NCI-H1930 (cell line): Measurements from ENCODE around the gene MYMK.

ENCODE experiments used
- DNase-seq, 2 experiments: peaks; one replicate each; lab custom pipeline; 2025; lab: John Stamatoyannopoulos, UW

MYMK gene

DNA sequence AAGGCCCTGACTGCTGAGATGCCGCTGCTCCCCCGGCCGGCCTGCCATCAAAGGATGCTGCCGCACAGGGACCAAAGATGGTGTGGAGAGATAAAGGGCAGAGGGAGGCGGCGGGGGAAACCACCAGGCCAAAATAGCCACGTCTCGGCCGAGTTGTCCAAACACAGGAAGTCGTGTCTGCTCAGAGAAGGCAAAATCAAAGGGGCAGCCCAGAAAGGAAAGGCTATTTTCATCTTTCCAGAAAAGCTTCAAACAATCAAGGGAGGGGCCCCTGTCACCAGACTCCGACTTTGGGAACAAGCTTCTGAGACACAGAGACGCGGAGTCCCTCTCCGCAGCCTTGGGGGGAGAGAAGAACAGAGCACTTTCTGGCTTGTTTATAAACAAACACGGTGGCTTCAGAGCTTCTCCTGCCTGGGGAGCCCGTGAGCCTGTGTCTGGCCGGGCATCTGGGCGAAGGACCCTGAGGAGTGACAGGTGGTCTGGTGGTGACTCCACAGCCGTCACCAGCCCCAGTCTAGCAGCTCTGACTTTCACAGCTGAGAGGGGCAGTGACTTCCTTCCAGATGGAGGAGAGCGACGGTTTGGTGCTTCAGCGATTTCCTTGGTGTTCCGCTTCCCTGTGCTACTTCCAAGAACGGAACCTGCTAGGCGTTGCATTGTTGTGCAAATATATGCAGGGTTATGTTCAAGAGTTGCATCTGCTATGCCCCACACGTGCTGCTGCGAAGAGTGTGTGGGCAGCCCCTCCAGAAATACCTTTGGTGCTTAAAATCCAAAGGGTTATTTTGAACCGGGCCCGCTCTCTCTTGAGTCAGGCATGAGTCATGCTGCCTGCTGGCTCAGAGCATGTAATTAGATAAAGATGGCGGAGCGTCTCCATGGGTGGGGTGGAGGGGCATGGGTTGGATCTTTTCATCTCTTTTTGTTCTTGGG lies 33.7 kb upstream of the MYMK start:
- no peak for DNase-seq

DNA sequence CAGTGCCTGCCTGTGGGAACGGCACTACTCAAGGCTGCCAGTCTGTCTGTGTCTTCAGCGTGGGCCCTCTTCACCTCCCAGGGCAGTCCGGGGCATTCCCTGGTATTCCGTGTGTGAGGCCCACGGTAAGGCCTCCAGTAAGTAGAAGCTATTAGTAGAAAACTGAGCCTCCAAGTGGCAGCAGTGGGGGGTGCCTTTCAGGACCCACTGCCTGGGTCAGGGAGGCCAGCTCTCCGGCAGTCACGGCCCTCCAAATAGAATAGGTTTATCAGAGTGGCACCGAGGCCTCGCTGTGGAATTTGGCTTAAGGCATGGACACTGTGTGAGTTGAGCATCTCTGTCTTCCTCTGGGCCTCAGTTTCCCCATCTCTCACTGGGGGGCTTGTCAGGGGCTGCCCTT lies 32.8 kb upstream of the MYMK start:
- DNase-seq, result no peak

DNA sequence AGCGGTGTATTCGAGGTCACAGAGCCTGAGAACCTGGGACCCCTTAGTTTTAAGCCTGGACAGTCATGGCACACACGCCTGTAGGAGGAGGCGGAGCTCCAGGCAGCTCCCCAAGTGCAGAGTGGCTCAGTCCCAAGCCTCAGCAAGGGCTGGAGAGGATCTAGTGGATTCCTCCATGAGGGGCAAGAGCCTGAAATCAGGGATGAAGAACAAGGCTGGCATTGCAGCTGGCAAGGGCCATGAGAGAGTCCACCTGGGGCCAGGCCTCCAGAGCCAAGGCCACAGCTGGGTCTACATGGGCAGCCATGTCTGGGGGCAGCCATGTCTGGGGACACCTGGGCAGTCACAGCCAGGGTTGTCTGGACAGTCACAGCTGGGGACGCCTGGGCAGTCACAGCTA lies 31.6 kb upstream of the MYMK start:
- no peak for DNase-seq

DNA sequence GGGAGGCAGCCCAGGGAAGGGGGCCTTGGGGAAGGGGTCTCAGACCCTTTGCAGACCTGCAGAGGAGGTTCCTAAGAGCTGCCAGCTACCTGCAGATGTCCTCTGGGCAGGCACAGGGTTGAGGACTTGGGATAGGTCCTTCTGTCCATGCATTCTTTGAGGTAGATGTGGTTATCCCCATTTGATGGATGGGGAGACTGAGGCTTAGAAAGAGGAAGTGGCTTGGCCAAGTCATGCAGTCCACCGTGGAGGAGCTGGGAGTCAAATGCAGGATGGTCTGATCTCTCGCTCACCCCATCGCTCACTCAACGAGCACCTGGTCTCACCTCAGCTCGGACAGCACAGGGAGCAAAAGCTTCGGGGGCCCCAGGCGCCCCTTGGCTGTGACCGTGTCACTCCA lies 30.0 kb upstream of the MYMK start:
- DNase-seq, result no peak

DNA sequence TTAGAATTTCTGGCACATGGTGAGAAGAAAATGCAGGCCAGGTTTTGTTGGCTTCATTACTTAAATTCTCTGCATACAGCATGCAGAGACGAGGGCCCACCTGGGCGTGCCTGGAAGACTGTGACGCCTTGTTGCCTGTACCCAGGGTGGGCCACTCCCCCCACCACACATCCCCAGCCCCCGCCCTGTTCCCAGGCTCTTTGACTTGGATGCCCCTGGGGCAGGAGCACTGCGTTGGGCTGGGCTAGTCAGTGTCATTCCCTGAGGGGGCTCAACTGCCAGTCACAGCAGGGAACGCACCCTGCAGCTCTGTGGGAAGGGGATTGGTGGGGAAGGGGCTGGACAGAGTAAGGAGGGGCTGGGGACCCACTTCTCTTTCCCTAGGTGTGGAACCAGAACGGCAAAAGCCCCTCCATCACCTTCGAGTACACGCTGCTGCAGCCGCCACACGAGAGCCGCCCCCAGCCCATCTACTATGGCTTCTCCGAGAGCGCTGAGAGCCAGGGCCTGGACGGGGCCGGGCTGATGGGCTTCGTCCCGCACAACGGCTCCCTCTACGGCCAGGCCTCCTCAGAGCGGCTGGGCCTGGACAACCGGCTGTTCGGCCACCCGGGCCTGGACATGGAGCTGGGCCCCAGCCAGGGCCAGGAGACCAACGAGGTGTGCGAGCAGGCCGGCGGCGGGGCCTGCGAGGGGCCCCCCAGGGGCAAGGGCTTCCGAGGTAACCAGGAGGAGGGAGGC lies 29.4 kb upstream of the MYMK start:
- DNase-seq, result no peak

DNA sequence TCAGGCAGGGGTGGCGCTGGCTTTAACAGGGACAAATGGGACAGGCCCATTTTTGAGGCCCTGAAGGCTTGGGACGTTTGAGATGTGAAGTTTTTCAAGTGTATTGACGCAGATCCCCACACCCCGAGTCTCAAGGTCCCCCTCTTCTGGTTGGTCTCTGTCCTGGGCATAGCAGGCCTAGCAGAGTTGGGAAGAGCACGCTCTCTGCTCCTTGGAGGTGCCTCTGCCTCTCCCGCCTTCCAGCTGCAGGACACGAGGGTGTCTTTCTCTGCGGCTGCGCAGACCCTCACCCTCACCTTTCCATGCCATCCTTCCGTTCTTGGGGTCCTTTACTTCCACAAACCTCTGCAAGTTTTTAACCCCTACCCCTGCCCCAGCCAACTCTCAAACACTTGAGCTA lies 28.4 kb upstream of the MYMK start:
- DNase-seq, result no peak

DNA sequence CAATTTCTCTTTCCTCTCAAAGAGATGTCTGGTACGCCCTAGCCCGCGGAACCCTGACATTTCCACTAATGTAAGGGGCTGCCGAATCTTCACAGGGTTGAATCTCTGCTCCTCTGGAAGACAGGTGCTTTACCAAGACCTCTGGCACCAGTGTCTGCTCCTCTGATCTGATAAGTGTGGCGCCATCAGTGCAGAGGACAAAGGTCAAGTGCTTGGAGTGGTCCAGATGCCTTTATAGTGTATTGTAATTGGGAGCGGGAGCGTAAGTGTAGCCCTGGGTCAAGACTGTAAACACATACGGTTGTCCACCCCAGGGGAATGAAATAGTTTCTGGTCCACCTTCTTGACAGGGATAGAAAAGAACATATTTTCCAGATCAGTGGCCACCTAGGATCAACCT lies 27.5 kb upstream of the MYMK start:
- no peak for DNase-seq

DNA sequence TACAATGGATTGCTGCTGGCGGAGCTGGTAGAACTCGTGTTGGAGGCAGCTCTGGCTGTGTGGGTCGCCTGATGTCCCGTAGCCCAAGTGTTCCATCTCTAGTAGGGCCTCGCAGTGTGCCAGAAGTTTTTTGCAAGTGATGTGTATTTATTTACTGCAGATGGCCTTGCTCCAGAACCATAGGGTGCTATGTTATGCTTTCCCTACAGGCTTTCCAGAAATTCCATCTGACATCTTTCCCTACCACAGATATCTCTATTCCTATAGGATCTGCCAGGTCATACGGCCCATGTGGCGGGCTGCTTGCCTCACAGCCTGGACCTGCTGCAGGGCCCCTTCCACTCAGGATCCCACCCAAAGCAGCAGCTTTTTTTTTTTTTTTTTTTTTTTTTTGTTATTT lies 26.7 kb upstream of the MYMK start:
- DNase-seq, result no peak

DNA sequence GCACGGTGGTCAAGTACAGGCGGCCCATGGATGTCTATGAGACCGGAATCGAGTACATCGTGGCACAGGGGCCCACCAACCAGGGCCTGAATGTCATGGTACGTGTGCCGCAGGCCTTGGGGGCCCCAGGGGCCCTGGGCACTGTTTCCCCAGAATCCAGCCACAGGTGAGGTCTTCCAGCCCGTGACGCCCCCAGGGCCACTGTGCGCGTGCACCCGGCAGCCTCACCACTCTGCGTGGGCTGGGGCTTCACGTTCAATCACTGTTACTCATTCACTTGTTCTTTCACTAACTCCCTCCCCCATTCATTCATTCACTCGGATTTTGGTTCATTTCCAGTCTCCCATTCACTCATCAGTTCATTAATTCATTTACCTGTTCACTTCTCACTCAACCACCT lies 22.4 kb upstream of the MYMK start:
- no peak for DNase-seq

DNA sequence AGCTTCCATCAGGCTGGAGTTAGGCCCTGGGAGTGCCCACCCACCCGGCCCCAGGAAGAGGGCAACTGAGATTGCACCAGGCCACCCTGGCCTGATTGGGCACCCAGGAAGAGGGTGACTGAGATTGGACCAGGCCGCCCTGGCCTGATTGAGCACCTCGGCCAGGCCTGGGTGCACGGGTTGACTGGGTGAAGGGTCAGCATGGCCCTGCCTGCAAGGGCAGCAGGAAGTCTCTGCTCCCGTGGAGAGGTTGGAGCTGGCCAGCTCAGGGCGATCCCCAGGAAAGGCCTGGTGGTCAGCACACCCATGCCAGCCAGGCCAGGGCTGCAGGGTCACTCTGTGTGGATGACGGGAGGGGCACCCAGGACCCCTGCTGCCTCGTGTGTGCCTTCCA lies 21.5 kb upstream of the MYMK start:
- no peak for DNase-seq

DNA sequence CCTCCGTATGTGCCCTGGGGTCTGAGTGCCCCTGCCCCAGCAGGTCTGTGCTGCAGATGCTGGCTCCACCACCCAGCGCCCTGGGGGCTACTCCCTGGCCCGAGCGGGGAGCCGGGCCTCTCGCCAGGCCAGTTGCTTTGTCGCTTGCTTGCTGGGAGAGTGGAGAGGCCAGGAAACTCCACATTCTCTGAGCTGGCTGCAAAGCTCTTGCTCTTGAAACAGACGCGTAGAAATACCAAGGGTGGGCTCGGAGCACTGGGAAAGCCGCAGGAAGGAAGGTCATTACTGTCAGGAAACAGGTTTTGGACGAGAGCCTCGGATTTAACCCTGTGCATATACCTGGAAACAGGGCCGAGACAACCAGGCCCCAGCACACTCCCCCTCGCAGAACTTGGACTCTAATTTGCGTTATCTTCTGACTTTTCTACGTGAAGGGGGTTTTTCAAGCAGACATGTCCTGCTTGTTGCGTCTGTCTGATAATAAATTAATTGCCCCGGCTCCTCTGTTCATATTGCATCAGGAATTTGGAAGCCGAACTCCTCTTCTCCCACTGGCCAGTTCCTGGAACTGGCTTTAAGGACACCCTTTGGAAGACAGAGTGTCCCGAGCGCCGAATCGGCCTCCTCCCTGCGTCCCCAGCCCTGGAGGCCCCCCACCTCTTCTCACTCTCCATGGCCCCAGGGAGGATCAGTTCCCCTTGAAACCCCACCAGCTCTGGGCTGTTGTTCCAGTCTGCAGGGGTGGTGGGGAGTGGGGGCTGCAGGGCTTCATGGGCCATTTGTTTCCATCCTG lies 20.9 kb upstream of the MYMK start:
- no peak for DNase-seq

DNA sequence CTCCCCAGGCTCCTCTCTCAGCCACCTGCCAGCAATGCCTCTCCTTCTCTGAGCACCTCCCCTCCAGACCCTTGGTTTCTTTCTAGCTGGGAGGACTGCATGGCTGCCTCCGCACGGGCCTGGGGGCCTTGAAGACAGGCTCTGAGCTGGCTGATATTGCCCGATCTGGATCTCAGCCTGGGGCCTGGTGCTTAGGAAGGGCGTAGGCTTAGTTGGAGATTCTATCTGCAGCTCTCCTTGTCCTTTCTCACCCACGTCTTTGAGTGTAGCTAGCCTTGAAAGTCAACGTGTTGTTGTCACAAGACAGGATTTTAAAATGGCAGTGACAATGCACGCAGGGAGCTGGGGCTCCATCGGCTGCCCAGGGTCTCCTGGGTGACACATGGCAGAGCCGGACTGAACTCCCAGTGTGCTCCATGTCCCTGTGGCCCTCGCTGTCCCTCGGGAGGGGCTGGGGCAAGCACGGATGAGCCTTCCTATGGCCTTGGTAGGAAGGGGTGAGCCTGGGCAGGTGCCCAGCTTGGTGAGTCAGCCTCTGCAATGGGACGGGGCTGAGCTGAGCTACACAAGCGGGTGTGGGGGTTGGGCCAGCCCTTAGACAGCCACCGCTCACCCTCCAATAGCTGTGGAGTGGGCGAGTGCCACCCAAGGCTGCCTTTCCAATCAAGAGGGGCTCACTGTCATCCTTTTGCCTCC lies 19.2 kb upstream of the MYMK start:
- DNase-seq, result no peak

DNA sequence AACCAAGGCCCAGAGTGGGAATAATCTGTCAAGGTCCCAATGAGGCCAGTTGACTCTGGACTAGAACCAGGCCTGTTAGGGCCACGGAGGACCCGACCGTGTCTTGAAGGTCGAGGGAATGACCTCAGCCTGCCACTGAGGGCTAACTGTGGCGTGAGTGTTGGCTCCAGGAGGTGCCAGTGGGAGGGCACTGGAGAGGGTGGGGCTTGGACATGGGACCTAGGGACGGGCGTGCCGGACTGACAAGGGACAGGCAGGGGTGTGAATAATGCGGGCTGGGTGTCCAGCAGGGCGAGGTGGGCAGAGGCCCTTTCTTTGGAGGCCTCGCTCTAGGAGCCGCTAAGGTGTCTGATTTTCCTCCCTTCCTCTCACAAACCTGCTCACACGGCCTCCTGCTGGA lies 17.2 kb upstream of the MYMK start:
- no peak for DNase-seq

DNA sequence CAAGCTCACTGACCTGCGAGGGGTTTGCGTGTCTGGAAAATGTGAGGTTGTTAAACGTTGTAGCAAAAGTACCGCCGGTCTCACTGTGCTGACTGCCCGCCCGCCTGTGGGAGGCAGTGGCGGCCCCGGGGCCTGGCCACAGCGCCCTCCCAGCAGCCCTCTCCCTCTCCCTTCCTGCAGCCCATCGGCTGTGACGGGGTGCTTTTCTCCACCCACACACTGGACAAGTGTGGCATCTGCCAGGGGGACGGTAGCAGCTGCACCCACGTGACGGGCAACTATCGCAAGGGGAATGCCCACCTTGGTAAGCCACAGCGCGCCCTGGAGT lies 15.9 kb upstream of the MYMK start:
- no peak for DNase-seq

DNA sequence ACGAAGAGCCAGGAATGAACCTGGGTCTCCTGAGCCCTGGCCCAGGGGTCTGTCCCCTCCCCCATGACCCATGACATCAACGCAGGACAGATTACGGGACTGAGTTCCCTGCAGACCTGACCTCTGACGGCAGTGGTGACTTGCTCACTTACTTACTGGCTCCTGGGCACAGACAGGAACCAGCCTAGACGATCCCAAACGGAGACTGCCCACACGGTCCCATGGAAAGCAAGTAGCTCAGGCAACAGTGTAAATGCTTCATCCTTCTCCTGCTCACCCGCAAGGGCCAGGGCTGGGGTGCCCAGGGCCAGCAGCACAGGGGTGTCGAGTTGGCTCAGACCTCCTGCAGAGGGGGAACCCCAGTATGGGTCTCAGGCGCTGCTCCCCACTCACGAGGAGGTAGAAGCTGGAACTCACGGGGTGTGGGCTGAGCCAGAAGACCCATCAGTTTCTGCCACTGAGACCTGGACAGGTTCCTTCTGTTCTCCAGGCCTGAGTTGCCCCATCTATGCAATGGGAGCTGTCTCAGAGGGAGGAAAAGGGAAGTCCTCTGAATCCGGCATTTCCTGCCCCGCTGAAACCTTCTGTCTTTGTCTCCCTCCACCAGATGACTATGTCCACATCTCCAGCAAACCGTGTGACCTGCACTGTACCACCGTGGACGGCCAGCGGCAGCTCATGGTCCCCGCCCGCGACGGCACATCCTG lies 15.4 kb upstream of the MYMK start:
- no peak for DNase-seq

DNA sequence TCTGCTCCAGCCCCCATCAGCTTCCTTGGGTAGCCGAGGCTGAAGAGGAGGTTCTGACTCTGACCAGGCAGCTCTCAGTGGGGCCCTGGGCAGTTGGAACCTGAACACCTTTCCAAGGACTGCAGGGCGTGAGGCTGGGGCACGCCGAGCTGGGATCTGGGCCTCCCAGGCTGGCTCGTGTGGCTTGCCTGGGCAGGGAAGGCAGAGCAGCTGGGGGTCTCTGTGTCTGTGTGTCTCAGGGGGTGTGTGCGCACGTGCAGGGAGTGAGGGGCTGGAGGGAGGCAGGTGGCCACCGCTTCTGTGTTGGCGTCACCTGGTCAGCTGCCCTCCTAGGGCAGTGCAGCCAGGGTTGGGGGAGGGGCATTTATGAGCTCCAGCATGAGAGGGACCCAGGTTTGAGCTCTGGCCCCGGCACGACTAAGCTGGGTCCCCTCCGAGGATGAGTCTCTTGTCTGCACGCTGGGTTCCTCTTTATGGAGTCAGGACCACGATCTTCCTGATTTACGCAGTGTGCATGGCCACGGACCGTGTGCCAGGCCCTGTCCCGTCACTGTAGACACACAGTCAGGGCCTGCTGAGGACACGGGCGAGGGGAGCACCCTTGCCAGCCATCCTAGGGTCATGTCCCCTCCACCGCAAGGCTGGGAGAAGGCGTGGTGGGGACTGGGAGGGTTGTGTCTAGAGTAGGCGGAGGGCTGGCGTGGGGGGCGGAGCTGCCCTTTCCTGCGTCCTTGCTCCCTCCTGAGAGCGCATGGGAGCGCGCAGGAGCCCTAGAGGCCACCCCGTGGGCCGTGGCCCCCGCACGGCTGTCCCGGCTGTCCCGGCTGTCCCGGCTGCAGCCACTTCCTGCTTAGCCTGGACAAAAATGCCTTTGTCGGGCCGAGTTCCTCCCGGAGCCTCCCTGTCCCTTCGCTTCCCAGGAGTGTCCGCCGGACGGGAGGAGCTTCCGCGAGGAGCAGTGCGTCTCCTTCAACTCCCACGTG lies 14.4 kb upstream of the MYMK start:
- DNase-seq, result no peak

DNA sequence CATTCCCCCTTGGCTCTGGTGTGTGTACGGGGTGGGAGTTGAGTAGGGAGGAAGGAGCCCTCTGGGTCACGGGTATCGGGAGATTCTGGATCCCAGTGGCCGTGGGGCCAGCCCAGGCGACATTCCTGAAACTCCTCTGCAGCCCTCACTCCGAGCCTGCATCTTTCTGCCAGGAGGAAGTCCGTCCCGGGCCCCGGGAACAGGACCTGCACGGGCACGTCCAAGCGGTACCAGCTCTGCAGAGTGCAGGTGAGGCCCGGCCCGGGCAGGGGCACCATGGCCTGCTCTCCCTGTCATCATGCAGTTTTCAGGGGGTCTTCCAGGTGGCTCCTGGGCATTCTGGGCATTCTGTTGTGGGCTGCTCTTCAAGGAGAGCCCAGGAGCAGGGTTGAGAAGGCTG lies 13.4 kb upstream of the MYMK start:
- DNase-seq, result no peak

DNA sequence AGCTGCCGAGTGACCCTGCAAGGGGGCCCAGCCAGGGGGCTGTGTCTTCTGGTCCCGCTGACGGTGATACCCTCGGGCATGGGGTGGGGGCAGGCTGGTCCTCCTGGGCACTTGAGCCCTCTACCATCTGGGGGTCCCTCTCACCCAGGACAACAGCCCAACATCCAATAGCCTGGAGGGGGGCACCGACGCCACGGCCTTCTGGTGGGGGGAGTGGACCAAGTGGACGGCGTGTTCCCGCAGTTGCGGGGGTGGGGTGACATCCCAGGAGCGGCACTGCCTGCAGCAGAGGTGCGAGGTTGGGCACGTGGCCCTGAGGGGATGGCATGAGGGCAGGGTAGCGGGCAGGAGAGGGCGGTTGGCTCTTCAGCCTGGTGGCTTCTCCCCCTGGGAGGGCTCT lies 12.5 kb upstream of the MYMK start:
- no peak for DNase-seq

DNA sequence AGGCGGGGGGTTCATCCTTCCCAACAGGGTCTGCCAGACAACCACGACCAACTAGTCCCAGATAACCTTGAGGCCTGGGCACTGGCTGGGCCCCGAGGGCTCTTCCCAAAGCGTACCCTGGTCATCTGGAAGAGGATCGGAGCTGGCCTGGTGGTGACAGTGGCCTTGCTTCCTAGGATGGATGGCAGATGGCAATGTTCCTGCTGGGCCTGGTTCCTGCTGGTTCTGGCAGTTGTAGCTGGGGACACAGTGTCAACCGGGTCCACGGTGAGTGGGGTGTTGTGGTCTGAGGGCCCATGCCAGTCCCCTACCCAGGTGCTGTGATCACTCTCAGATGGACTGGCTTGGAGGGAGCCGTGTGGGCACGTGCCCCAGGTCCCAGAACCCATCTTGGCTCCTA lies 11.8 kb upstream of the MYMK start:
- no peak for DNase-seq

DNA sequence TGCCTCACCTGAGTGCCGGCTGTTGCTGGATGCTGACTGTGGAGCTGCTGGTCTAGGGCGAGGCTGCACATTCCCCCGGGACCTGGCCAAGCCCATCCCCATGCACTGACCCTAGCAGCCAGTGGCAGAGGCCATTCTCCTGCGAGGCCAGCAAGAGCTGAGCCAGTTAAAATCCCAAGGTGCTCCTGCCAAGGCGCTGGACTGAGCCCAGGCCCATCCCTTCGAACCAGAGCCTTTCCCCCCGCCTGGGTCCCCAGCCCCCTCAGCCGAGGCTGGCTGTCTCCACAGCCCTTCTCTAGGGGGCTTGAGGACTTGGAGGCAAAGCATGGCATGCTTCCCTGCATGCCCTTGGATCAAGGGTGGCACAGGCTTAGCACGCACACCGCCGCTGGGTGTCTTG lies 11.3 kb upstream of the MYMK start:
- no peak for DNase-seq
